GM12892 (cell line): ENCODE results near the gene SLIT3.

Source experiments
- POLR2A ChIP-seq: IDR thresholded peaks from 2 replicates; pipeline ENCODE4 v1.6.1; 2011; ENCODE audit warnings: low read depth, low read length, control low read depth
- TAF1 ChIP-seq: IDR thresholded peaks from 2 replicates; pipeline ENCODE4 v1.6.1; 2011; ENCODE audit warnings: low read depth, mild to moderate bottlenecking, control low read depth, low read length, borderline replicate concordance

DNA sequence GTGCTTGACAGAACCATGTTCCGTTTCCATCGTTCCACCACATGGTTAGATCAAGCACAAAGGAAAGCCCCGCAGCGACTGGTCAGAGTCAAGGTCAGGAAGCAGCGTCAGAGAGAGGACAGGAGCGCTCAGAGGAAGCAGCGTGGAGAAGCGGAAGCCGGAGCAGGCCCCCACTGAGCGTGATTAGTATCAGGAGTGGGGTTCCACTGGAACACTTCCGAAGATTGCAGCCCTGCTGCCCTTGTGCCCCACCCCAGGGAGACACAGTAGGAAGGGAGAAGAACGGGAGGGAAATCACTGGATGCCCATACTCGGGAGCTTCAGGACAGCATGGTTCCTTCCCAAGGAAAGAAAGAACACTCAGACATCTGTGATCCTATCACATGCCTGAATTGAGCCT is 532.8 kb downstream of the SLIT3 start:
- TF ChIP-seq POLR2A (no peak), TAF1 (no peak)
